Dermis blood vessel endothelial cell (primary cell): ENCODE results near the gene BIRC7. TPM values are rescaled to one million over a fixed set of nuclear protein-coding genes. Genes with fewer than 3 reads are reported as not detected.

Experiments
- DNase-seq: peaks from one replicate; pipeline ENCODE4 v3.0.0; 2010
- total RNA-seq: library from RNA; depleted of rRNA; stranded (reverse); fragments of >200 nt; gene quantifications from 2 replicates; pipeline ENCODE4 v1.2.3, GENCODE V29; 2014

The BIRC7 gene
- total RNA-seq, 1 donor from 2014 or later, result not detected

GRCh38 chr20:63267691-63268090 lies 32.0 kb downstream of the BIRC7 start:
- no peak for DNase-seq

DNA sequence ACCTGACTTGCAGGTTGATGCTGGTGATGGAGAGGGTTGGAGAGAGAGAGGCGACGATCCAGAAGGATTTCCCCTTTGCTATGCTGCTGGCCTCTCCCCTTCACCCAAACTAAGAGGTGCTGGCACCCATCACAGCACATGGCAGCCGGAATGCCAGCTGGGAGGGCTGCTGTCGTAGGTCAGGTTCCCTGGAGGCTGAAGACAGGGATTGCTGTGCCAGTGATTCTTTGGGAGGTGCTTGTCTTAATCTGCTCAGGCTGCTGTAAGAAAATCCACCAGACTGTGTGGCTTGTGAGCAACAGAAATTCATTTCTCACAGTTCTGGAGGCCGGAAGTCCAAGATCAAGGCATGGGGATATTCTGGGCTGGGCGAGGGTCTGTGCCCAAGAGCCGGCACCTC lies 32.6 kb downstream of the BIRC7 start:
- no peak for DNase-seq

GRCh38 chr20:63268671-63269439 lies 33.1 kb downstream of the BIRC7 start:
- DNase-seq, result no peak

GRCh38 chr20:63269724-63270123 lies 34.0 kb downstream of the BIRC7 start:
- DNase-seq, result no peak

- DNase-seq, result no peak
Measured at GRCh38 chr20:63270606-63271325, 35.1 kb downstream of the BIRC7 start.

- DNase-seq, result peak; percentile 92
Measured at GRCh38 chr20:63272105-63273058, 36.7 kb downstream of the BIRC7 start, which contains the start of gene ARFGAP1. Gene ARFGAP1, plus strand, starts transcription at chr20:63272813. Its CDS starts 2,768 bp downstream, at chr20:63275581.

DNA sequence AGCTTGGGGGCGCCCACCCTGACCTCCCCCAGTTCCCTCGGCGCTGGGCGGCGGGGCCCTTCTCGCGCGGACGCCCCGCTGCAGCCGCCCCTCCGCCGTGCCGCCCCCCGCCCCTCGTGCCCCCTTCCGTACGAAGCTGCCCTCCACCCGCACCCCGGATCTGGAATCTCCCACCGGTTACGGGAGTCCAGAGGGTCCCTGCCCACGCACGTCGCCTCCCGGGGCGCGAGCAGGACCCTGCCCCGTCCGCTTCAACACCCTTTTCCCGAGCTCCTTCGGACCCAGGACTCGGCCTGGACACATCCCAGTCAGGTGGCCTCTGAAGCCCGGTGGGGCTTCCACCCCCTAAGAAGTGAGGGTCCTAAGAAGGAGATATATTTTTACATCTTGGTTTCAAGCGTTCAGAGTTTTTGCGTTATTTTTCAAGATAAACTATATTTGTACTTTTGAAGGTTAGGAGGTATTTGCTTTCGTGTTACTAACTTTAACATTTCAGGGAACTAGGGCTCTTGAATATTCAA lies 37.4 kb downstream of the BIRC7 start:
- DNase-seq, result peak; percentile 14

- DNase-seq, result peak; percentile 59
Measured at GRCh38 chr20:63273635-63274380, 38.1 kb downstream of the BIRC7 start.

DNA sequence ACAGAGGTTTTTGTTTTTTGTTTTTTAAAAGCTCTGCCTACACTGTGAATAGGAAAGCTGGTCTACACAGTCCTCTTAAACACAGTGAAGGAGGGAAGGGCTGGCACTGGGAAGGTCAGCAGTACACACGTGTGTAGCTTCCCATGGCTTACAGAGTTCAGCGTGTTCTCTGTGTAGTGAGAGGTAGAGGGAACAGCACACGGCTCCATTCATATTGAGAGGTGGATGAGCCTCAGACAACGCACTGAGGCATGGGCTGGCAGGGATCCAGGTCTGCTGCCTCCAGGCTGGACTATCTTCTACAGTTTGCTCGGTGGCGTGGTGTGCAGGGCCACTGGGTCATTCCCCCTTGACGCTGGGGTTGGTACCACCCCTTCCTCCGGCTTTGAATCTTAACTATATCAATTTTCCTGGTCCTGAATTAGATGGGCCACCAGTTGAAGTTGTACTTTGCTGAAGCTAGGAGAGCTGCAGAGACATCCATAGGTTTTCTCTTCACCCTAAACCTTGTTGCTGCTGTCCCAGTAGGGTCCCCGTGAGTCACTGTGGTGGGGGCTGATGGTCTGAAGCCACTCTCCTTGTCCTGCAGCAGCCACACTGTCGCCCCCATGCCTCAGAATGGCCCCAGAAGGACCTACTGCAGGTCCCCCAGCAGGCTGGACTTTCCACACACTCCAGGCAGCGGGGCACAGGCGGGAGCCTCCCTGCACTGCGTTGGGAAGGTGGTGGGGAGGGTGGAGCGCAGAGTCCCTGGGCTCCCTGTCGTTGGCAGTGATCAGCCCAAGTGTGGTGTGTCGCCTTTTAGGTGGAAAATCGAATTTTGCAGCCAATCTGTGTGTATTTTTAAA lies 38.9 kb downstream of the BIRC7 start:
- DNase-seq, result no peak

DNA sequence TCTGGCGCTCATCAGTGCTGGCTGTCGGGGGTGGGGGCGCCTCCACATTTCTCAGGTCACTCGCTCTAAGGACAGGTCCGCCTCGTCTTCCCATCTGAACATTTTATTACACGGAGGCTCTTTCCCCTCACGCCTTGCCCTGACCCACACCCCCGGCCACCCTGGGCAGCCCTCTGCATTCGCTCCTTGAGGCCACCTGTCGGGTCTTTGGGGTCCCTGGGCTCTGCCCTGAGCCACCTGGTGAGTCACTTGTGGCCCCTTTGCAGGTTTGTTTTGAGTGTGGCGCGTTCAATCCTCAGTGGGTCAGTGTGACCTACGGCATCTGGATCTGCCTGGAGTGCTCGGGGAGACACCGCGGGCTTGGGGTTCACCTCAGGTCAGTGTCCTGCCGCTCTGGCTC lies 40.1 kb downstream of the BIRC7 start:
- no peak for DNase-seq

- no peak for DNase-seq
Measured at GRCh38 chr20:63276956-63277355, 41.3 kb downstream of the BIRC7 start.

GRCh38 chr20:63277466-63278272 lies 42.0 kb downstream of the BIRC7 start:
- DNase-seq, result no peak

DNA sequence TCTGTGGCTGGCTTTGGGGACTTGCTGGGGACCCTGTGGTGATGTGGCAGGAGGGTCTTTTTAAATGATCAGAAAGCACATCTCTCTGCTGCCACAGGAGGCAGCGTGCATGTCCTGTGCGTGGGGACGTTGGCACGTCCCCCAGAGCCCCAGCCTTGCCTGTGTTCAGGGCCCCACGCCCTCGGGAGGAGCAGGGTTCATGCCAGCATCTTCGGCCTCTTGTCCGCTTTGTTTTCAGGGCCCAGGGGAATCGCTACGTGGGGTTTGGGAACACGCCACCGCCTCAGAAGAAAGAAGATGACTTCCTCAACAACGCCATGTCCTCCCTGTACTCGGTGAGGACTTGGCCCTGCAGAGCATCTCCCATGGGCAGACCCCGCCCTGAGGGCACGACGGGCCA lies 43.0 kb downstream of the BIRC7 start:
- no peak for DNase-seq

GRCh38 chr20:63279931-63280330 lies 44.2 kb downstream of the BIRC7 start:
- DNase-seq, result no peak

DNA sequence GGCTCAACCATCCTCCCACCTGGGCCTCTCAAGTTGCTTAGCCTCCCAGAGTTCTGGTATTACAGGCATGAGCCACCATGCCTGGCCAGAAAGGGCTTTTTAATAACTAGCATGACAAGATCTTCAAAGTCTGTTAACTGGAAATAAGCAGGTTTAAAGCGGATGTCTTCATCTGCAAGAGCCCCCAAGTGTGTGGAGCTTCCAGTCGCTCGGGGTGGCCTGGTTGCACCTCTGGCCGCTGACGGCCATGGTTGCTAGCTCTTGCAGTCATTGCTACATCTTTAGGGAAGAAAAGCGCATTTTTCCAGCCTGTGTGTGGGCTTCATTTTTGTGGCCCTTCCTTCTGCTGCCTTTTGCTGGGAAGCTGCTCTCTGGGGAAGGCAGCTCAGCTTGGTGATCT lies 44.7 kb downstream of the BIRC7 start:
- no peak for DNase-seq

GRCh38 chr20:63280929-63281545 lies 45.3 kb downstream of the BIRC7 start:
- DNase-seq, result peak; percentile 12

DNA sequence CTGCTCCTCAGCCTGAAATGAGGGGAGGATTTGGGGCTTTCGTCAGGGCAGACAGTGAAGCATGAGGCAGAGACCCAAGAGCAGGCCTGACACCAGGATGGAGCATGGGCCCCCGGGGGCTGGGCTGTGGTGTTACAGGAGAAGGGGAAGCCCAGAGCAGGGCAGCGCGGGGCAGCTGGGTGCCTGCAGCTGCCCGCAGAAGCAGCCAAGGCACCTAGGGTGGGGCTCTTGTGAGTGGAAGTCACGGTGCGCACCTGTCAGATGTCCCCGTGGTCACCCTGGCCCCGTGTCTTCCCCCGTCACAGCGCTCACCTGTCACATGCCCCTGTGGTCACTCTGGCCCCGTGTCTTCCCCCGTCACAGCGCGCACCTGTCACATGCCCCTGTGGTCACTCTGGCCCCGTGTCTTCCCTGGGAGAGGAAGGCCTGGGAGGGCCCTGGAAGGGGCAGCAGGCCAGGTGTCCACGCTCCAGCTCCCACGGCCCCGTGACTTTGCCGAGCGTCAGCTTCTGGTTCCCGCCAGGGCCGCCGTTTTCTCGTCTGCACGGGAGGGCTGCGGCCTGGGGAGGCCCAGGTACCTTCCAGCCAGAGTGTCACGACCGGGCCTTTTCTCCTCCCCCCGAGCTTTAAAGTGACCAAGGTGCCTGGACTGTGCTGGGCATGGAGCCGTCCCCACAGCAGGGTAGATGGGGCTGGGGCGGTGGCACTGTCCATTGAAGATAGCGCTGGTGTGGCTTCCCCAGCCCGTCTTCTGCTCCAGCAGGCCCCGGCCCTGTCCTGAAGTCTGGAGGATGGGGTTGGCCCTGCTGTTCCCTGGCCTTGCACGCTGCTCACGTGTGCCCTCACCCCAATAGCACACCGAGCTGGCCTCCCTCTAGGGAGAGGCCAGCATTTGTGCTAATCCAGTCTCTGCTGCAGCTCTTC lies 46.3 kb downstream of the BIRC7 start:
- DNase-seq, result no peak

DNA sequence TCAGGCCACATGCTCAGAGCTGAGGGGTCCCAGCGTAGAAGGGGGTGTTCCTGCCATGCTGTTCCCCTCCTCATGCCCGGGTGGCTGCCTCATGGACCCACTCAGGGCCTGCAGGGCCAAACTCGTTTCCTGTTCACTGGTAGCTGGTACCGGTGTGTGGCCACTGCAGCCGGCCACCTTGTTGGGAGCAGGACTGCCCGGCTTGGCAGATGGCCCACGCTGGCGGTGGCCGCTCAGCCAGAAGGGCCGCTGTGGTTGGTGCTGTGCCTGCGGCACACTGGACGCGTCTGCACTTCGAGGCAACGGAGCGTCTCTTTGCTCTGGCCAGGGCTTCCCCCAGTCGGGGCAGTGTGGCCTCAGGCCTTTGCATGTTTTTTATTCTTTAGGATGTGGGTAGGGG lies 47.2 kb downstream of the BIRC7 start:
- no peak for DNase-seq
